ENCODE data around the gene PIK3R1.

The PIK3R1 gene

GRCh38 chr5:68329554-68330255 is 114.1 kb downstream of the PIK3R1 start:
- no peak for DNase-seq (ENCODE audit: low read depth in 2 of 2)

DNA sequence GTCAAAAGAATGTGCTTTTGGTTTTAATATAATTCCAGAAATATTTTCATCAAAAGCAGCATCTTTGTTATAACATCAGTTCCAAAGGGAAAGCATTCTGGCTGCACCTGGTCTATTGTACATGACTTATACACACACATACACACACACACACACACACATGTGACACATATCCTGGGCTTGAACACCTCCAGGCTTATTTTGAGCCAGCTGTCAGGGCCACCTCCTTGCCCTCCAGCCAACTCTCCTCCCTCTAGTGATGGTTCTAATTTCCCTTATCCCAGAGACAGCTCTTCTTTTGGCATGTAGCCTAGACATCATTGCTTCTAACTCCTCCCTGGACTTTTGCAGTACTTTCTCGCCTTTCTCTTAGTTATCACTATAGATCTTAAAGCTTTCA is 115.0 kb downstream of the PIK3R1 start:
- no peak for DNase-seq (ENCODE audit: low read depth in 2 of 2)

- DNase-seq (ENCODE audit: low read depth in 2 of 2), result no peak
Measured at GRCh38 chr5:68331192-68332079, 115.9 kb downstream of the PIK3R1 start.

- no peak for DNase-seq (ENCODE audit: low read depth in 2 of 2)
Measured at GRCh38 chr5:68332080-68332451, 116.5 kb downstream of the PIK3R1 start.

DNA sequence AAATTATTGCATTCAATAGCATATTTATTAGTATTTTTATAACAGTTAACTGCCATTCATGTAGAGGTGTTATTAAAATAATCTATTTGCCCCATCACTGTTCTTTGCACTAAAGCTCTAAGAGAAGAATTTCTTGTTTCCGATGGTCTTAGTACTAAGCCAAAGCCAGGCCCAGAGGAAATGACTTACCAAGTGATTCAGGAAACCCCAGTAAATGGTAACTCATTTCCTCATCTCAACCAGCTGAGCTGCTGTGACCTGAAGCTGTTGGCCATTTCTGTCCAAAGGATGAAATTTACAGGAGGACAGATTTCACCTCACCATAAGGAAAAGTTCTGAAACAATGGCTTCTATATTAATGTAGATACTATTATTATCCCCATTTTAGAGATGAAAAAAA is 117.0 kb downstream of the PIK3R1 start:
- no peak for DNase-seq (ENCODE audit: low read depth in 2 of 2)

DNA sequence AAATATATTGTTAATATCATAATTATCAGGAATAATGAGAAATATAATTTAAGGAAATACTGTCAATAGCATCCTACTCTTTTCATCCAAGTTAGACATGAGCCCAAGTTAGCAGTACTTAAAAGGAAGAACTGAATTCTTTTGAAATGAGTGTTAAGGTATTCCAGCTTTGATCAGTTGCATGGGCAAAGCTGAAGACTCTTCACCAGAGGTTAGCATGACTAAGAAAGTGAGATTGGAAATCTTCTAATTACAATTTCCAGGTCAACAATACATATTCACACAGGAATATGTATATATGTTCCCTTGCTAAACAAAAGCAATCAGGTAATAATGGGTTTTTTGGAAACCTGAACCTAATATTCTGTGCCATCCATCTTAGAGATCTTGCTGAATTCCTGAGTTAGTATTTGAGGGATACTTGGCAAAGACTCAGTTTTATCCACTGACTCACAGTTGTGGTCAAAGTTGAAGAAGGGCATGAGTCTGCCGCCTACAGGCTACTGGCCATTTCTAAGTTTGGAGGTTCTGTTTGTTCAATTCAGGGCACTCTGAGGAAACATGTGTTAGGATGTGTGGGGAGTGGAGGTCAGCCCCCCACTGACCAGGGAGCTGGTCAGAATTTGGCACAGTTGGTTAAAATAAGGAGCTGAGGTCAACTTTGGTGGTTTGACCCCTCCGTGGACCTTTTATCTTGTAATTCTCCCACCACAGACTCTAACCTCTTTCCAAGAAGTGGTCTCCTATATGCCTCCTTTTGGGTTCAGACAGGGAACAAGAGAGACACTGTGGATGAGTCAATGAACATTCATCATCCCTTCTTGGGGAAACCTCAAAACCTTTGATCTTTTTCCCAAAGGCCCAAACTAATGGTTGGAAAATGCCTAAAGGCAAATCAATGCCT is 118.3 kb downstream of the PIK3R1 start:
- DNase-seq (ENCODE audit: low read depth in 2 of 2), result no peak

- no peak for DNase-seq (ENCODE audit: low read depth in 2 of 2)
Measured at GRCh38 chr5:68334553-68334886, 119.0 kb downstream of the PIK3R1 start.

GRCh38 chr5:68335075-68335474 is 119.5 kb downstream of the PIK3R1 start:
- no peak for DNase-seq (ENCODE audit: low read depth in 2 of 2)

GRCh38 chr5:68336200-68336599 is 120.6 kb downstream of the PIK3R1 start:
- no peak for DNase-seq (ENCODE audit: low read depth in 2 of 2)

GRCh38 chr5:68337235-68337634 is 121.7 kb downstream of the PIK3R1 start:
- DNase-seq (ENCODE audit: low read depth in 2 of 2), result no peak

- DNase-seq (ENCODE audit: low read depth in 2 of 2), result no peak
Measured at GRCh38 chr5:68339921-68340321, 124.4 kb downstream of the PIK3R1 start.

DNA sequence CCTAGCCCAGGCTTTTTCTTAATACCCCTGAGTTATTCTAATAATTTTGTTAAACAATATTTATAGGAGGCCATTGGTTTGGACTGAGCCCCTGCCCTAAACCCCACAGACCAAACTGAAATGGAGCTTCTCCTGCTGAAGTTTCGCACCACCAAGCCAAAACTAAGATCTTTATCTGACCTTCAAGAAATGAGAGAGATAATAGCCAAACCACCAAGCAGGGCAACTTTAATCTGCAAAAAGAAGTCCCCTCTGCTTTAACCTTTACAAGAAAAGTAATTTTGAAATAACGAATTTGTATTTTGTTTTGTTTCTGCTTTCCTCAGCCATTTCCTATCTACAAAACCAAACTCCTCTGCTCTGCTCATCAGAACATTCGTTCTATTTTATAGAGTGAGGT is 125.5 kb downstream of the PIK3R1 start:
- no peak for DNase-seq (ENCODE audit: low read depth in 2 of 2)

DNA sequence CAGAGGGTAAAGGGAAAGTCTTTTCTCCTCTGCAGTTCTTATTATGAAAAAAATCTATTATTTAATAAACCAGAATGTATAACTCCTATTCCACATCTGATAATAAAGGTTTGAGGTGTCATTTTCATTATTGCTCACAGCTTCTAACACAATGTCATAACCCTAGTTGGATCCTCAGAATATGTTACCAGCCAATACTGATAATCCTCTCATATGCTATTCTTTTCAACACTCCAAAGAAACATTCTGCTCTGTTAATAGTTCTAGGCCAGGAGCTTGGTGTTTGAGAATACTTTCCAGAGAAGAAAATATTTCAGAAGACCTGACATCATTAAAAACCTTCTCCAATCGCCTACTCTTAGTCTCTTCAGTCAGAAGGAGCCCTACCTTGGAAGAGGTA is 127.1 kb downstream of the PIK3R1 start:
- no peak for DNase-seq (ENCODE audit: low read depth in 2 of 2)

- no peak for DNase-seq (ENCODE audit: low read depth in 2 of 2)
Measured at GRCh38 chr5:68343421-68343826, 127.9 kb downstream of the PIK3R1 start.

DNA sequence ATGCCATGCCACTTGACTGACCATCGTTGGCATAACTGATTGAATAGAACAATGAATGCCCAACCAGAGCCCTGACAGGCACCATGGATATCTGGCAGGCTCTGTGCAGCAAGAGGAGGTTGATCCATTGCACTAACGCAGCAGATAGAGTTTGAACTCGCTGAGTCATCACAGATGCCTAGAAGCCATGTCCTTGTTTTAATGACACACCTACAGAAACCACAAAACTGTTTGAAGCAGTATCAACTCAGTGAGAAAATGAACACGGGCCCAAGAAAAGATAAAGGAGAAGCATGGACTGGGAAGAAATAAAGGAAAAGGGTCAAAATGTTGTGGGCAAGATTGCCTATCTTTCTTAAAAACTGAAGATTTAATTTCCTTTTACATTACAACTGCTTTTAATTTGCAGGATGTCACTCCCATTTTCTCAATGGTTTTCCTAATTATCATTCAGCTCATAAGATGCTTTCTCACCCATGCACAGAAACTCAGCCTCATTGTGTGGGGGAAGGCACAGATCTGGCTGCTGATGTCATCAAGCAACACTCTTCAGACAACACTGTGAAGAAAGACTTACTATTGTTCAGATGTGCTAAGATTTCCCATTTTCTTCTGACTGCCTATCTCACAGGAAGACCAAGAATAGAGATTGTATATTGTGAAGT is 129.0 kb downstream of the PIK3R1 start:
- DNase-seq (ENCODE audit: low read depth in 2 of 2), result peak in 1 of 2 donors; percentile 24

- DNase-seq (ENCODE audit: low read depth in 2 of 2), result no peak
Measured at GRCh38 chr5:68345171-68345570, 129.6 kb downstream of the PIK3R1 start.

GRCh38 chr5:68345582-68345981 is 130.0 kb downstream of the PIK3R1 start:
- no peak for DNase-seq (ENCODE audit: low read depth in 2 of 2)

DNA sequence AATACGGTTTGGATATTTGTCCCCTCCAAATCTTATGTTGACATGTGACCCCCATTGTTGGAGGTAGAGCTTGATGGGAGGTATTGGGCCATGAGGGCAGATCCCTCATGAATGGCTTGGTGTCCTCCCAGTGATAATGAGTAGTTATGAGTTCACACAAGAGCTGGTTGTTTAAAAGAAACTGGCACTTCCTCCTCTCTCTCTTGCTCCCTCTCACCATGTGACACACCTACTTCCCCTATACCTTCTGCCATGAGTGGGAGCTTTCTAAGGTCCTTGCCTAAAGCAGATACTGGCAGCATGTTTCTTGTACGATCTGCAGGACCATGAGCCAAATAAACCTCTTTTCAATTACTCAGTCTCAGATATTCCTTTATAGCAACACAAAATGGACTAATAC is 132.0 kb downstream of the PIK3R1 start:
- no peak for DNase-seq (ENCODE audit: low read depth in 2 of 2)

- DNase-seq (ENCODE audit: low read depth in 2 of 2), result no peak
Measured at GRCh38 chr5:68348447-68349222, 133.1 kb downstream of the PIK3R1 start.

- no peak for DNase-seq (ENCODE audit: low read depth in 2 of 2)
Measured at GRCh38 chr5:68350176-68350575, 134.6 kb downstream of the PIK3R1 start.

Measured in stimulated activated CD8-positive, alpha-beta memory T cell treated with anti-CD3 and anti-CD28 coated beads, Interleukin-7, amount 100 ng/mL, for 4 hours (primary cell).